ENCODE data around the gene WDR6.

The WDR6 gene

GRCh38 chr3:49007068-49007770 lies at the start of gene WDR6:
WDR6 (plus strand) TSS chr3:49007391; CDS start chr3:49007432, 41 bp downstream.
- FAIRE-seq (no peak), DNase-seq (ENCODE audit: insufficient read length, low spot score) (peak; percentile 95)
- peak; percentile 72 for TF ChIP-seq POLR2A (IDR thresholded peaks at IDR 0.05; ENCODE audit: low read depth, low read length)

- DNase-seq (ENCODE audit: insufficient read length, low spot score) (no peak), FAIRE-seq (no peak)
- TF ChIP-seq POLR2A (IDR thresholded peaks at IDR 0.05; ENCODE audit: low read depth, low read length), result no peak
Measured at GRCh38 chr3:48960841-48961413, 46.3 kb upstream of the WDR6 start.

- FAIRE-seq, result no peak
- no peak for DNase-seq (ENCODE audit: insufficient read length, low spot score)
- TF ChIP-seq POLR2A (IDR thresholded peaks at IDR 0.05; ENCODE audit: low read depth, low read length), result no peak
Measured at GRCh38 chr3:48962340-48962739, 44.9 kb upstream of the WDR6 start.

- DNase-seq (ENCODE audit: insufficient read length, low spot score), result no peak
Measured at GRCh38 chr3:48962939-48963338, 44.3 kb upstream of the WDR6 start.

GRCh38 chr3:48963591-48963990 lies 43.6 kb upstream of the WDR6 start:
- DNase-seq (ENCODE audit: insufficient read length, low spot score) (no peak), FAIRE-seq (no peak)
- TF ChIP-seq POLR2A (IDR thresholded peaks at IDR 0.05; ENCODE audit: low read depth, low read length), result no peak

More at GRCh38 chr3:48962939-48963338, 44.3 kb upstream of the WDR6 start:
- no peak for TF ChIP-seq POLR2A (IDR thresholded peaks at IDR 0.05; ENCODE audit: low read depth, low read length)
- no peak for FAIRE-seq

- no peak for DNase-seq (ENCODE audit: insufficient read length, low spot score)
- no peak for FAIRE-seq
- TF ChIP-seq POLR2A (IDR thresholded peaks at IDR 0.05; ENCODE audit: low read depth, low read length), result no peak
Measured at GRCh38 chr3:48966367-48966766, 40.8 kb upstream of the WDR6 start.

GRCh38 chr3:48966876-48967361 lies 40.3 kb upstream of the WDR6 start:
- DNase-seq (ENCODE audit: insufficient read length, low spot score) (no peak), FAIRE-seq (no peak)
- TF ChIP-seq POLR2A (IDR thresholded peaks at IDR 0.05; ENCODE audit: low read depth, low read length), result no peak

- DNase-seq (ENCODE audit: insufficient read length, low spot score), result no peak
- TF ChIP-seq POLR2A (IDR thresholded peaks at IDR 0.05; ENCODE audit: low read depth, low read length), result no peak
- FAIRE-seq, result no peak
Measured at GRCh38 chr3:48970586-48970985, 36.6 kb upstream of the WDR6 start.

GRCh38 chr3:48974076-48974864 lies 32.9 kb upstream of the WDR6 start:
- no peak for FAIRE-seq
- DNase-seq (ENCODE audit: insufficient read length, low spot score), result no peak
- no peak for TF ChIP-seq POLR2A (IDR thresholded peaks at IDR 0.05; ENCODE audit: low read depth, low read length)

GRCh38 chr3:48979451-48979850 lies 27.7 kb upstream of the WDR6 start:
- FAIRE-seq (no peak), DNase-seq (ENCODE audit: insufficient read length, low spot score) (no peak)
- no peak for TF ChIP-seq POLR2A (IDR thresholded peaks at IDR 0.05; ENCODE audit: low read depth, low read length)

- no peak for FAIRE-seq
- no peak for TF ChIP-seq POLR2A (IDR thresholded peaks at IDR 0.05; ENCODE audit: low read depth, low read length)
Measured at GRCh38 chr3:48980295-48980694, 26.9 kb upstream of the WDR6 start.

GRCh38 chr3:48982016-48982415 lies 25.2 kb upstream of the WDR6 start:
- DNase-seq (ENCODE audit: insufficient read length, low spot score), result no peak
- FAIRE-seq, result no peak
- TF ChIP-seq POLR2A (IDR thresholded peaks at IDR 0.05; ENCODE audit: low read depth, low read length), result no peak

More at GRCh38 chr3:48980295-48980694, 26.9 kb upstream of the WDR6 start:
- DNase-seq (ENCODE audit: insufficient read length, low spot score), result no peak

GRCh38 chr3:48982686-48983085 lies 24.5 kb upstream of the WDR6 start:
- no peak for DNase-seq (ENCODE audit: insufficient read length, low spot score)
- no peak for FAIRE-seq
- TF ChIP-seq POLR2A (IDR thresholded peaks at IDR 0.05; ENCODE audit: low read depth, low read length), result no peak

GRCh38 chr3:48983096-48983495 lies 24.1 kb upstream of the WDR6 start:
- no peak for TF ChIP-seq POLR2A (IDR thresholded peaks at IDR 0.05; ENCODE audit: low read depth, low read length)
- no peak for FAIRE-seq
- DNase-seq (ENCODE audit: insufficient read length, low spot score), result no peak

Data from H54 (cell line).